Measurements from ENCODE around the gene PPP1R9B. TPM values are rescaled to one million over a fixed set of nuclear protein-coding genes. Genes with fewer than 3 reads are reported as not detected.

The PPP1R9B gene
- total RNA-seq, 1 donor from 2014 or later: 103 TPM

DNA sequence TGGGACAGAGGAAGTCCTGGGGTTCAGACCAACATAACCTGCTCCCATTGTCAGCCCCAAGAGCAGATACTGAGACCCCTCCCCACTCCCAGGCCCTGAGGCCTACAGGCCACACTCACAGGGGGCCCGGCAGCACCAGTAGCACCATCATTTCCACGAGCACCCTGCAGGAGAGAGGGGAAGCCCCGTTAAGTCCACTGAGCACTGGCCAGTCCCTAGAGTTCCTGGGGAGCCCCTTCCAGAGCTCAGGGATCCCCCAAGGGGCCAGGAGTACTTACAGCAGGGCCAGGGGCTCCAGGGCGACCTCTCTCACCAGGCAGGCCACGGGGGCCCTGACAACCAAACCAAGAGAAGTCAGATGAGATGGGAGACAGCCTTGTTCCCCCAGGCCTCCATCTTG is 45.6 kb upstream of the PPP1R9B start:
- intact Hi-C loops (cut with DNase I): no loop called here
- Histone ChIP-seq H3K4me3 (no peak overlapping the region), H3K4me1 (peaks cover 18% of the 10 kb centered on the region), H3K27ac (peak overlapping the region; percentile 17), H3K9me3 (no peaks in the 10 kb centered on the region), H3K36me3 (peaks cover 60% of the 10 kb centered on the region), H3K27me3 (peaks cover 3% of the 10 kb centered on the region)
- TF ChIP-seq, protein P1, sequence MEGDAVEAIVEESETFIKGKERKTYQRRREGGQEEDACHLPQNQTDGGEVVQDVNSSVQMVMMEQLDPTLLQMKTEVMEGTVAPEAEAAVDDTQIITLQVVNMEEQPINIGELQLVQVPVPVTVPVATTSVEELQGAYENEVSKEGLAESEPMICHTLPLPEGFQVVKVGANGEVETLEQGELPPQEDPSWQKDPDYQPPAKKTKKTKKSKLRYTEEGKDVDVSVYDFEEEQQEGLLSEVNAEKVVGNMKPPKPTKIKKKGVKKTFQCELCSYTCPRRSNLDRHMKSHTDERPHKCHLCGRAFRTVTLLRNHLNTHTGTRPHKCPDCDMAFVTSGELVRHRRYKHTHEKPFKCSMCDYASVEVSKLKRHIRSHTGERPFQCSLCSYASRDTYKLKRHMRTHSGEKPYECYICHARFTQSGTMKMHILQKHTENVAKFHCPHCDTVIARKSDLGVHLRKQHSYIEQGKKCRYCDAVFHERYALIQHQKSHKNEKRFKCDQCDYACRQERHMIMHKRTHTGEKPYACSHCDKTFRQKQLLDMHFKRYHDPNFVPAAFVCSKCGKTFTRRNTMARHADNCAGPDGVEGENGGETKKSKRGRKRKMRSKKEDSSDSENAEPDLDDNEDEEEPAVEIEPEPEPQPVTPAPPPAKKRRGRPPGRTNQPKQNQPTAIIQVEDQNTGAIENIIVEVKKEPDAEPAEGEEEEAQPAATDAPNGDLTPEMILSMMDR (IDR thresholded peaks at IDR 0.05): no peak
- DNase-seq (no peak), ATAC-seq (no peak)

DNA sequence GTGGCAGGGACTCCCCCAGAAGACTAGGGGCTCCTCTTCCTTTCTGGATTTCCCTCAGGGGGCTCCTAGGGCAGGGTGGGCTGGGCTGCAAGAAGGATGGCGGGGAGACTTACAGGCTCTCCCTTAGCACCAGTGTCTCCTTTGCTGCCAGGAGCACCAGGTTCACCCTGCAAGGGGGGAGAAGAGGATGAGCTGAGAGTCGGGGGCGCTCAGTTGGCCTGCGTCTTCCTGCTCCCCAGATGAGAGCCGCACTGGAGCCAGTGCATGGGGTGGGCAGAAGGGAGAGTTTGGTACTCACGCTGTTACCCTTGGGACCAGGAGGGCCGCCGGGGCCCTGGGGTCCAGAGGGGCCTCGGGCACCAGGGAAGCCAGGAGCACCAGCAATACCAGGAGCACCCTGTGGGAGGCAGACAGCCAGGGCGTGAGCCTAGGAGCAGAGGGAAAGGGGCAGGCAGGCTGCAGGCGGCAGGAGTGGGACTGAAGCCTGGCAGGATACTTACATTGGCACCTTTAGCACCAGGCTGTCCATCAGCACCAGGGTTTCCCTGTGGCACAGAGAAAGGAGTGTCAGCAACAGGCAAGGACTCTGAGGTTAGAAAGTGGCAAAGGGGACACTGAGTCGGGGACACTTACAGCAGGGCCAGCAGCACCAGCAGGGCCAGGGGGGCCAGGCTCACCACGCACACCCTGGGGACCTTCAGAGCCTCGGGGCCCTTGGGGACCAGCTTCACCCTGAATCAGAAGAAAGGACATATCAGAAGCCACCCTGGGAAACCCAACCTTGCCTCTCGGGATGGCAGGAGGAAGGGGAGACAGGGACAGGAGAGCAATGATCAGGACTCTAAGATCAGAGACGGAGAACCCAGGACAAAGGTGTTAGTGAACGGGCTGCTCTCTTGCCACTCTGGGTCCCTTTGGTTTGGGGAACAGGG is 44.7 kb upstream of the PPP1R9B start:
- DNase-seq (no peak), ATAC-seq (no peak)
- Histone ChIP-seq H3K36me3 (peaks cover 67% of the 10 kb centered on the region), H3K27me3 (no peaks in the 10 kb centered on the region), H3K9me3 (no peaks in the 10 kb centered on the region), H3K27ac (no peak overlapping the region), H3K4me3 (no peak overlapping the region), H3K4me1 (peaks cover 18% of the 10 kb centered on the region)
- intact Hi-C loops (cut with DNase I): no loop called here
- TF ChIP-seq, protein P1 (IDR thresholded peaks at IDR 0.05): no peak

DNA sequence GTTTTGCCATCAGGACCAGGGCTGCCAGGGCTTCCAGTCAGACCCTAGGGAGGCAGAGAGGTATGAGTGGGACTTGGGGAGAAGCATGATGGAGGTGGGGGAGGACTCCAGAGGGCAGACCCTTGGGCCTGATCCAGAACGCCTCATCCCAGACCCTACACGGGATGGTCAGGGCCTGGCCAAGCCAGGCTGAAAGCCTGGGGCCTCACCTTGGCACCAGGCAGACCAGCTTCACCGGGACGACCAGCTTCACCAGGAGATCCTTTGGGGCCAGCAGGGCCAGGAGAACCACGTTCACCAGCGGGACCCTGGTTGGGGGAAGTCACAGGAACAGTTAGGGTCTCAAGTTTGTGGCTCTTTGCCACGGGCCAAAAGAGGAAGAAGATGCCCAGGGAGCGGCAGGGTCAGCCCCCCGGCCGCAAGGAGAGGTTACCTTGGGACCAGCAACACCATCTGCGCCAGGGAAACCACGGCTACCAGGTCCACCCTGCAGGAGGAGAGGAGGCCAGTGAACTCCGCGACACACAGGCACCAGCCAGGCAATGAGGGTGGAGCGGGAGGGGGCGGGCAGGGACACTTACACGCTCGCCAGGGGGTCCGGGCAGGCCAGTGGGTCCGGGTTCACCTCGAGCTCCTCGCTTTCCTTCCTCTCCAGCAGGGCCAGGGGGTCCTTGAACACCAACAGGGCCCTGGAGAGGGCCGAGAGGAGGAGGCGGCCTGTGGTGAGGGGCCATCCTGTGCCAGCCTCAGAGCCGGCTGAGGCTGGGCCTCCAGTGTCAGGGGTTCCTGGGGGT is 43.9 kb upstream of the PPP1R9B start:
- TF ChIP-seq, protein P1 (IDR thresholded peaks at IDR 0.05): no peak
- H3K27me3 ChIP-seq: no peaks in the 10 kb centered on the region
- no peak overlapping the region for H3K4me3 ChIP-seq
- H3K4me1 ChIP-seq: peaks cover 16% of the 10 kb centered on the region
- no peaks in the 10 kb centered on the region for H3K9me3 ChIP-seq
- intact Hi-C loops (cut with DNase I): no loop called here
- no peak for DNase-seq
- H3K27ac ChIP-seq: no peak overlapping the region
- peaks cover 76% of the 10 kb centered on the region for H3K36me3 ChIP-seq
- ATAC-seq: no peak

DNA sequence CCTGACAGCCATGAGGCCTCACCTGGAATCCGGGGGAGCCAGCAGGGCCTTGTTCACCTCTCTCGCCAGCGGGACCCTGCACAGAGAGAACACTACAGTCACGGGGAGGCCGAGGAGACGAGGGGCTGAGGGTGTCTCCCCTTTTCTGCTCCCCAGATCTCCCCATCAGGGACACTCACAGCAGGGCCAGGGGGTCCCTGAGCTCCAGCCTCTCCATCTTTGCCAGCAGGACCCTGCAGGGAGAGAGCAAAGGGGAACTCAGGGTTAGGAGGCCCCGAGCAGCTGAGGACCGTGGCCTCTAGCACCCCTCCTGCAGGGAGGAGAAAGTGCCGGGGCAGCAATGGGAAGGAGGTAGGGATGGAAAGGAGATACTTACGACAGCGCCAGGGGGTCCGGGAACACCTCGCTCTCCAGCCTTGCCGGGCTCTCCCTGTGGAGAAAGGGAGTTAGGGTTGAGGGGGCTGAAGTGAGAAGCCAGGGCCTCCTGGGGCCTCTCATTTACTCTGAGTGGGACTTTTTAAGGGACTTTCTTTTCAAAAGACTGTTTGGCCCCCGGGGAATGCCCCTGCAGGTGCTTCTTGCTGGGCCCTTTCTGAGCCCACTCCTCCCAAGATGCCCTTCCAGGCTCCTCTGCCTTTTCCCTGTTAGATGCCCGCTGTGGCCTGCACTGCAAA is 42.3 kb upstream of the PPP1R9B start:
- no peak overlapping the region for H3K27ac ChIP-seq
- DNase-seq: no peak
- intact Hi-C loops (cut with DNase I): no loop called here

DNA sequence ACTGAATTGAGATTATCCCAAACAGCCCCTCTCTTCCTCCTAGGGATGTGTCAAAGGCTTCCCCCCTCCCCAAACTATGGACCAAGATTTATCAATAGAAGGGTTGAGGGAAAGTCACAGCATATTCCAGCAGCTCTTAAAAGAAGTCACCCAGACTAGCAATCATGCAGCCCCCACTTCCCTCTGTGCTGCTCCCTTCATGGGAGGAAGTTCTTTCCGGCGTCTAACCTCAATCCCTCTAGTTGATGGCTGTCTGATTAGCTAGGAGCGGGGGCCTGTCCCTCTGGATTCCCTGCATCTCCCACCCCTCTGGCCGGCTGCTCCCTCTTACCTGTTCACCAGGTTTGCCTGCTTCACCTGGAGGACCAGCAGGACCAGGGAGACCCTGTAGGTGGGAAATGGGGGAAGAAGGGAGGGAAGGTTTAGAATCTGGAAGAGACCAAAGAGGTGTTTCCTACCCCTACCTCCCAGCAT is 41.7 kb upstream of the PPP1R9B start:
- no peaks in the 10 kb centered on the region for H3K27me3 ChIP-seq
- H3K4me3 ChIP-seq: no peak overlapping the region
- TF ChIP-seq, protein P1 (IDR thresholded peaks at IDR 0.05): no peak
- H3K36me3 ChIP-seq: peaks cover 81% of the 10 kb centered on the region
- H3K27ac ChIP-seq: no peak overlapping the region
- no peak for ATAC-seq
- no peak for DNase-seq
- intact Hi-C loops (cut with DNase I): no loop called here
- H3K9me3 ChIP-seq: no peaks in the 10 kb centered on the region
- H3K4me1 ChIP-seq: no peaks in the 10 kb centered on the region

More for the DNA sequence above, 42.3 kb upstream of the PPP1R9B start:
- Histone ChIP-seq H3K9me3 (no peaks in the 10 kb centered on the region), H3K36me3 (peaks cover 84% of the 10 kb centered on the region), H3K4me1 (peaks cover under 1% of the 10 kb centered on the region), H3K27me3 (no peaks in the 10 kb centered on the region), H3K4me3 (no peak overlapping the region)
- TF ChIP-seq, protein P1 (IDR thresholded peaks at IDR 0.05): no peak
- ATAC-seq: no peak

Data from upper lobe of right lung (tissue), 1 donor.